HepG2 (cell line): Measurements from ENCODE around the gene IGFBP6. TPM values are rescaled to one million over a fixed set of nuclear protein-coding genes. Genes with fewer than 3 reads are reported as not detected.

Source experiments
- ATAC-seq: fragments of 200-7000 bp; cut with Tn5 transposase; 3 replicates; pipeline ENCODE4 v1.9.1; 2020; ENCODE audit warnings: mild to moderate bottlenecking, moderate library complexity
- BruUV-seq: library from RNA; stranded (reverse); fragments of 400-500 nt; replicated peaks from 2 replicates; lab custom pipeline; 2021; lab: Mats Ljungman, UMichigan
- CTCF ChIA-PET: fragments of 300-600 bp; formaldehyde crosslinking; extraction: SDS; loops from one replicate; lab custom pipeline; 2021; ENCODE audit warnings: low total read pairs, inconsistent platforms, low intra/inter-chr PET ratio; lab: Yijun Ruan, JAX
- POLR2A ChIA-PET: fragments of 350-600 bp; sonication (Branson Sonifier 250); formaldehyde crosslinking; loops from one replicate; lab custom pipeline; 2020; ENCODE audit warnings: antibody characterized with exemption, inconsistent platforms; lab: Yijun Ruan, JAX
- DNase-seq: peaks from one replicate; pipeline ENCODE4 v3.0.0-alpha.2; 2015; ENCODE audit warnings: low spot score
- FAIRE-seq: peaks from 3 replicates; lab custom pipeline; 2011; peaks lifted over from hg19 to GRCh38; lab: Jason Lieb, UNC
- H2AFZ ChIP-seq: one replicate; pipeline ENCODE4 v1.6.1; 2011; ENCODE audit warnings: low read length, inconsistent platforms
- H3K27ac ChIP-seq: fragments of 300-600 bp; 3 replicates; pipeline ENCODE4 v1.8.0; 2011; ENCODE audit warnings: mixed run types, mild to moderate bottlenecking, mixed read lengths, low read length, inconsistent platforms; ENCODE audit not compliant: insufficient read depth; ENCODE audit errors: extremely low read length
- H3K27me3 ChIP-seq, 2 experiments: fragments of 200-600 bp in 1 of 2; 2 replicates in 1 of 2; 3 replicates in 1 of 2; pipeline versions ENCODE4 v1.6.0 to v1.8.0; 2011; ENCODE audit warnings: low read length in 2 of 2, mild to moderate bottlenecking in 2 of 2, moderate library complexity in 2 of 2, inconsistent platforms in 1 of 2; ENCODE audit not compliant: insufficient read depth in 2 of 2, control insufficient read depth in 1 of 2
- H3K36me3 ChIP-seq, 2 experiments: fragments of 200-600 bp in 1 of 2; replicated peaks in 1 of 2; 2 replicates in 1 of 2; 3 replicates in 1 of 2; pipeline versions ENCODE4 v1.5.1 to v1.8.0; 2011; ENCODE audit warnings: low read length in 2 of 2, inconsistent platforms in 1 of 2; ENCODE audit not compliant: insufficient read depth in 2 of 2, control insufficient read depth in 1 of 2
- H3K4me1 ChIP-seq: 2 replicates; pipeline ENCODE4 v1.5.1; 2012; ENCODE audit warnings: low read length, inconsistent platforms; ENCODE audit not compliant: insufficient read depth
- H3K4me2 ChIP-seq: 2 replicates; pipeline ENCODE4 v1.6.0; 2011; ENCODE audit warnings: low read depth, low read length, inconsistent platforms
- H3K4me3 ChIP-seq, 3 experiments: fragments of 200-600 bp in 1 of 3; sonication (generic), shearing (Covaris generic) in 1 of 3; replicated peaks in 1 of 3; 2 replicates each; pipeline ENCODE4 v1.5.1; 2011 to 2016; ENCODE audit warnings: low read length in 3 of 3, inconsistent platforms in 2 of 3, low read depth in 2 of 3, mild to moderate bottlenecking in 2 of 3, control low read depth in 1 of 3, mixed read lengths in 1 of 3; ENCODE audit not compliant: insufficient read depth in 1 of 3
- H3K79me2 ChIP-seq: one replicate; pipeline ENCODE4 v1.6.1; 2011; ENCODE audit warnings: low read length, inconsistent platforms; ENCODE audit not compliant: insufficient read depth
- H3K9ac ChIP-seq: 2 replicates; pipeline ENCODE4 v1.6.0; 2011; ENCODE audit warnings: mild to moderate bottlenecking, low read depth, low read length, inconsistent platforms; ENCODE audit not compliant: insufficient read depth
- H3K9me3 ChIP-seq: 2 replicates; pipeline ENCODE4 v1.5.1; 2012; ENCODE audit warnings: mild to moderate bottlenecking, low read length
- H4K20me1 ChIP-seq: 2 replicates; pipeline ENCODE4 v1.6.0; 2011; ENCODE audit warnings: inconsistent platforms, mild to moderate bottlenecking, low read length, moderate library complexity; ENCODE audit not compliant: insufficient read depth
- ARHGAP35 ChIP-seq: sonication (generic); formaldehyde crosslinking; IDR thresholded peaks from 2 replicates; pipeline ENCODE4 v1.9.0; 2022; ENCODE audit warnings: mild to moderate bottlenecking, inconsistent platforms, moderate library complexity, missing genetic modification reagents, borderline replicate concordance
- ATF2 ChIP-seq: sonication (generic); formaldehyde crosslinking; IDR thresholded peaks from 2 replicates; pipeline ENCODE4 v1.4.0; 2020; ENCODE audit warnings: missing genetic modification reagents
- FOSL1 ChIP-seq: sonication (generic); formaldehyde crosslinking; IDR thresholded peaks from 2 replicates; pipeline ENCODE4 v1.9.0; 2021; ENCODE audit warnings: missing genetic modification reagents, borderline replicate concordance
- MTF1 ChIP-seq: sonication (generic); formaldehyde crosslinking; IDR thresholded peaks from 2 replicates; pipeline ENCODE4 v1.5.0; 2020; ENCODE audit warnings: missing genetic modification reagents
- NKX3-1 ChIP-seq: sonication (generic); formaldehyde crosslinking; IDR thresholded peaks from 2 replicates; pipeline ENCODE4 v1.5.0; 2020; ENCODE audit warnings: missing genetic modification reagents
- STAG1 ChIP-seq: sonication (generic); formaldehyde crosslinking; IDR thresholded peaks from 2 replicates; pipeline ENCODE4 v1.4.0; 2020; ENCODE audit warnings: missing genetic modification reagents
- TEAD3 ChIP-seq: optimal IDR thresholded peaks from 2 replicates; pipeline ENCODE3; 2016; ENCODE audit warnings: borderline replicate concordance
- TSC22D2 ChIP-seq: sonication (generic); formaldehyde crosslinking; IDR thresholded peaks from 2 replicates; pipeline ENCODE4 v1.5.1; 2020; ENCODE audit warnings: missing genetic modification reagents, mild to moderate bottlenecking, borderline replicate concordance
- ZBTB3 ChIP-seq: sonication (generic); formaldehyde crosslinking; IDR thresholded peaks from 2 replicates; pipeline ENCODE4 v1.4.0; 2020; ENCODE audit warnings: low read depth, mild to moderate bottlenecking, moderate library complexity, missing genetic modification reagents, borderline replicate concordance
- ZFP41 ChIP-seq: sonication (generic); formaldehyde crosslinking; IDR thresholded peaks from 2 replicates; pipeline ENCODE4 v1.4.0; 2020; ENCODE audit warnings: mild to moderate bottlenecking, missing genetic modification reagents, borderline replicate concordance
- ZFP62 ChIP-seq: sonication (generic); formaldehyde crosslinking; IDR thresholded peaks from 2 replicates; pipeline ENCODE4 v1.4.0; 2020; ENCODE audit warnings: missing genetic modification reagents
- ZNF333 ChIP-seq: sonication (generic); formaldehyde crosslinking; IDR thresholded peaks from 2 replicates; pipeline ENCODE4 v1.4.0; 2020; ENCODE audit warnings: mild to moderate bottlenecking, missing genetic modification reagents, borderline replicate concordance
- ZNF350 ChIP-seq: sonication (generic); formaldehyde crosslinking; IDR thresholded peaks from 2 replicates; pipeline ENCODE4 v1.4.0; 2020; ENCODE audit warnings: mild to moderate bottlenecking, low read depth, missing genetic modification reagents, borderline replicate concordance
- ZNF512 ChIP-seq: sonication (generic); formaldehyde crosslinking; IDR thresholded peaks from 2 replicates; pipeline ENCODE4 v1.4.0; 2020; ENCODE audit warnings: mild to moderate bottlenecking, missing genetic modification reagents
- ZNF549 ChIP-seq: sonication (generic); formaldehyde crosslinking; IDR thresholded peaks from 2 replicates; pipeline ENCODE4 v1.5.0; 2020; ENCODE audit warnings: missing genetic modification reagents
- ZNF550 ChIP-seq: sonication (generic); formaldehyde crosslinking; IDR thresholded peaks from 2 replicates; pipeline ENCODE4 v1.4.0; 2020; ENCODE audit warnings: mild to moderate bottlenecking, missing genetic modification reagents, borderline replicate concordance
- WGBS: methylation state at CpG from one replicate; pipeline ENCODE4 v1.1.6; 2017; ENCODE audit warnings: low lambda C conversion rate; 5-methylcytosine and 5-hydroxymethylcytosine counted together
- in situ Hi-C: cut with HindIII; loops from 2 replicates; pipeline ENCODE4 v1.10.0; 2017; ENCODE audit warnings: low pct_unique_long_range_greater_than_20kb; ENCODE audit not compliant: extremely low pct_ligation_motif_present
- intact Hi-C: fragments of 100-400 bp; cut with micrococcal nuclease; formaldehyde crosslinking; loops from one replicate; pipeline ENCODE4 v1.10.0; 2022; ENCODE audit not compliant: unreplicated experiment
- polyA plus RNA-seq, 8 experiments: library from polyadenylated mRNA; depleted of rRNA in 3 of 8; stranded (reverse) in 7 of 8; unstranded in 1 of 8; fragments of >200 nt; fragmentation: Illumina TruSeq in 4 of 8; extraction: Trizol in 4 of 8; gene quantifications; 2 replicates each; pipeline versions ENCODE4 v1.2.1 to v1.2.3, GENCODE V29; 2011 to 2016; ENCODE audit warnings: low read depth in 4 of 8, missing spikeins in 1 of 8, mixed read lengths in 1 of 8; ENCODE audit not compliant: insufficient read depth in 1 of 8
- total RNA-seq, 5 experiments: library from RNA; depleted of rRNA; stranded (reverse); fragments of >200 nt; fragmentation: Illumina TruSeq; extraction: Trizol; gene quantifications; 2 replicates each; pipeline ENCODE4 v1.2.3, GENCODE V29; 2016; ENCODE audit warnings: low read depth in 1 of 5

The IGFBP6 gene
- total and polyA plus RNA-seq, 2 of the 13 experiments (the other 11 are each of a cell fraction or from before 2014, with no cell fraction given): 3.9 to 25.2 TPM

GRCh38 chr12:53113136-53113705 lies 15.8 kb downstream of the IGFBP6 start:
- intact Hi-C loops (no loop called here), in situ Hi-C loops (no loop called here)
- Histone ChIP-seq H3K79me2 (no peaks in the 10 kb centered on the region), H2AFZ (no peak overlapping the region), H3K4me1 (0 out of 2 replicates have a peak, but pooled peaks cover 12% of the 10 kb centered on the region), H3K4me2 (no peak overlapping the region), H3K36me3 (peaks cover 4 to 27% of the 10 kb centered on the region in 2 experiments; a peak in 3 of 5 replicates), H3K27me3 (no peaks in the 10 kb centered on the region), H3K4me3 (no peak overlapping the region), H3K9me3 (no peaks in the 10 kb centered on the region), H3K27ac (no peak overlapping the region), H3K9ac (no peak overlapping the region), H4K20me1 (no peaks in the 10 kb centered on the region)
- 94% methylated on average over 11 of the region's 12 CpGs for WGBS
- ChIA-PET CTCF (no interaction called here), POLR2A (interaction anchor here (1.2 kb wide), 1 partner anchor 10 kb away, joined by 8 read pairs; the partner anchor contains the start of gene SOAT2)
- FAIRE-seq (no peak), ATAC-seq (no peak), DNase-seq (no peak)
- TF ChIP-seq TEAD3 (CRISPR knock-in tag) (no peak), ATF2 (CRISPR knock-in tag) (no peak), ZFP41 (CRISPR knock-in tag) (no peak), MTF1 (CRISPR knock-in tag) (no peak), FOSL1 (CRISPR knock-in tag) (no peak), ZFP62 (CRISPR knock-in tag) (no peak), ZNF549 (no peak), ZNF333 (CRISPR knock-in tag) (no peak), STAG1 (CRISPR knock-in tag) (no peak), NKX3-1 (CRISPR knock-in tag) (no peak), ZBTB3 (no peak), ZNF350 (CRISPR knock-in tag) (no peak), ARHGAP35 (CRISPR knock-in tag) (no peak), TSC22D2 (no peak), ZNF512 (CRISPR knock-in tag) (no peak), ZNF550 (CRISPR knock-in tag) (no peak)
- BruUV-seq: TSS peak; percentile 33
